ENCODE data around the gene PLA2G6. TPM values are rescaled to one million over a fixed set of nuclear protein-coding genes. Genes with fewer than 3 reads are reported as not detected.

Gene PLA2G6
- total RNA-seq, 2 experiments from 2014 or later = 33.9 to 83.9 TPM

DNA sequence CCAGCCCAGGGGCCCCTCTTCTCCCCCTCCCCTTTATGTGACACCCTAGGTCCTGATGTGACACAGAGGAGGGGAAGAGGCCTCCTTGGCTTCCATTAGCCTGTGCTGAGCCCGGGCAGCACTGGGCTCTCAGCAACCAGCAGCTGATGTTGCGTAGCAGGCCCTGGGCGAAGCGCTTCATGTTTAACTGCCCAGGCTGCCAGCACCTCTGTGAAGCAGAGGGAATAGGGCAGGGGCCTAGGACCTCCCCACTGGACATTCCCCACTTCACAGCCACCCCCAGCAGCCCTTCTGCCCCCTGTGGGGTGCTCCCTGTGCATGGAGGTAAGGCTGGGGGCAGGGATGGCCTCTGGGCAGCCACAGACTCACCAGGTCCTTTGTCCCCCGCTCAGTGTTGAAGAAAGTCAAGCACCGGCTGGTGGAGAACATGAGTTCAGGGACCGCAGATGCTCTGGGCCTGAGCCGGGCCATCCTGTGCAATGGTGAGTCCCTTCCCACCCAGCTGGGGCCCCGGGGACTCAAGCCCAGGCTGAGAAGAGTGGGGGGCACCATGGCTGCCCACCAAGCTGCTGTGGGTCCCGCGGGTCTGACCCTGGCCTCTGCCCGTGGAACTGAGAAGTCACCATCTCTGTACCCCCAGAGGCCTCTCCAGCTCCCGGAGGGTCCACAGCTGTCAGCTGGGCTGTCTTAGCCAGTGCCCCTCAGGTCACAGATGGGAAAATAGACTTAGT, 112.8 kb downstream of the PLA2G6 start:
- no peak overlapping the region for H3K27ac ChIP-seq (ENCODE audit: low read depth, low read length, poor library complexity, severe bottlenecking)
- H3K4me1 ChIP-seq (ENCODE audit: insufficient read depth, low read length, poor library complexity, severe bottlenecking) = no peaks in the 10 kb centered on the region
- no peak for DNase-seq (ENCODE audit: low spot score)
- CTCF ChIA-PET (ENCODE audit: unreplicated experiment) = no interaction called here
- BruUV-seq (replicated peaks) = no TSS peak
- no peak overlapping the region for H3K4me2 ChIP-seq (ENCODE audit: low read length)
- no peaks in the 10 kb centered on the region for H3K9me3 ChIP-seq (ENCODE audit: low read length)
- H3K9me2 ChIP-seq (ENCODE audit: insufficient read depth, low read length) = no peaks in the 10 kb centered on the region
- TF ChIP-seq CTCF (conservative IDR thresholded peaks at IDR 0.05; ENCODE audit: low read length) = no peak
- no peak for TF ChIP-seq EZH2phosphoT487 (IDR thresholded peaks at IDR 0.05; ENCODE audit: borderline replicate concordance, low read depth, low read length)
- no peak overlapping the region for H2AFZ ChIP-seq (ENCODE audit: low read length)
- no peaks in the 10 kb centered on the region for H3K36me3 ChIP-seq (ENCODE audit: insufficient read depth, low read length)
- H3K4me3 ChIP-seq (ENCODE audit: low read depth, low read length, poor library complexity, severe bottlenecking) = no peak overlapping the region
- no peaks in the 10 kb centered on the region for H3K79me2 ChIP-seq (ENCODE audit: insufficient read depth, low read depth, low read length)
- intact Hi-C loops (cut with micrococcal nuclease; ENCODE audit: unreplicated experiment) = no loop called here
- POLR2A ChIA-PET = no interaction called here
- H4K20me1 ChIP-seq (ENCODE audit: insufficient read depth, low read length) = no peaks in the 10 kb centered on the region

- Histone ChIP-seq H3K79me2 (ENCODE audit: insufficient read depth, low read depth, low read length) (no peaks in the 10 kb centered on the region), H2AFZ (ENCODE audit: low read length) (no peak overlapping the region), H4K20me1 (ENCODE audit: insufficient read depth, low read length) (no peaks in the 10 kb centered on the region), H3K36me3 (ENCODE audit: insufficient read depth, low read length) (no peaks in the 10 kb centered on the region), H3K4me1 (ENCODE audit: insufficient read depth, low read length, poor library complexity, severe bottlenecking) (no peaks in the 10 kb centered on the region), H3K4me2 (ENCODE audit: low read length) (no peak overlapping the region), H3K9me3 (ENCODE audit: low read length) (no peaks in the 10 kb centered on the region), H3K9me2 (ENCODE audit: insufficient read depth, low read length) (no peaks in the 10 kb centered on the region), H3K27ac (ENCODE audit: low read depth, low read length, poor library complexity, severe bottlenecking) (no peak overlapping the region), H3K4me3 (ENCODE audit: low read depth, low read length, poor library complexity, severe bottlenecking) (no peak overlapping the region)
- ChIA-PET POLR2A (no interaction called here), CTCF (ENCODE audit: unreplicated experiment) (no interaction called here)
- no peak for DNase-seq (ENCODE audit: low spot score)
- intact Hi-C loops (cut with micrococcal nuclease; ENCODE audit: unreplicated experiment) = no loop called here
- BruUV-seq (replicated peaks) = no TSS peak
- no peak for TF ChIP-seq CTCF (conservative IDR thresholded peaks at IDR 0.05; ENCODE audit: low read length)
- TF ChIP-seq EZH2phosphoT487 (IDR thresholded peaks at IDR 0.05; ENCODE audit: borderline replicate concordance, low read depth, low read length) = no peak
These were observed 113.8 kb downstream of the PLA2G6 start for GRCh38 chr22:38067761-38068360.

DNA sequence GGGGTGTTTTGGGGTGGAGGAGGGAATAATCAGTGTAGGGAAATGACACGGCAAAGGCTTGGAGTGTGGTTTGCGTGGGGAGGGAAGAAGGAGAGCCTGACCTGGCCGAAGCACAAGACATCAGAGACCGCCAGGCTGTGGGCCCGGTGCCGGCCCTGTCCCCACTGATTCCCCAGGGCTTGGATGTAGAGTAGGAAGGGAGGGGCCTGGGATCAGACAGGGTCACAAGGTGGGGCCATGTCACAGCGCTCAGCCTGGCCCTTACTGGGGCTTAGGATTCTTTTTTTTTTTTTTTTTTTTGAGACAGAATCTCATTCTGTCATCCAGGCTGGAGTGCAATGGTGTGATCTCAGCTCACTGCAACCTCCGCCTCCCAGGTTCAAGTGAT, 114.6 kb downstream of the PLA2G6 start:
- H3K4me2 ChIP-seq (ENCODE audit: low read length) = no peak overlapping the region
- no peak for DNase-seq (ENCODE audit: low spot score)
- POLR2A ChIA-PET = no interaction called here
- TF ChIP-seq EZH2phosphoT487 (IDR thresholded peaks at IDR 0.05; ENCODE audit: borderline replicate concordance, low read depth, low read length) (no peak), CTCF (conservative IDR thresholded peaks at IDR 0.05; ENCODE audit: low read length) (no peak)
- H3K27ac ChIP-seq (ENCODE audit: low read depth, low read length, poor library complexity, severe bottlenecking) = no peak overlapping the region
- no peak overlapping the region for H3K4me3 ChIP-seq (ENCODE audit: low read depth, low read length, poor library complexity, severe bottlenecking)
- no TSS peak for BruUV-seq (replicated peaks)
- no peaks in the 10 kb centered on the region for H3K9me2 ChIP-seq (ENCODE audit: insufficient read depth, low read length)
- CTCF ChIA-PET (ENCODE audit: unreplicated experiment) = no interaction called here
- H3K4me1 ChIP-seq (ENCODE audit: insufficient read depth, low read length, poor library complexity, severe bottlenecking) = no peaks in the 10 kb centered on the region
- H4K20me1 ChIP-seq (ENCODE audit: insufficient read depth, low read length) = no peaks in the 10 kb centered on the region
- intact Hi-C loops (cut with micrococcal nuclease; ENCODE audit: unreplicated experiment) = no loop called here
- H2AFZ ChIP-seq (ENCODE audit: low read length) = no peak overlapping the region
- no peaks in the 10 kb centered on the region for H3K36me3 ChIP-seq (ENCODE audit: insufficient read depth, low read length)
- no peaks in the 10 kb centered on the region for H3K79me2 ChIP-seq (ENCODE audit: insufficient read depth, low read depth, low read length)
- H3K9me3 ChIP-seq (ENCODE audit: low read length) = no peaks in the 10 kb centered on the region

Measured in OCI-LY7 (cell line).